ENCODE measurements around the gene SEC61A2. TPM values are rescaled to one million over a fixed set of nuclear protein-coding genes. Genes with fewer than 3 reads are reported as not detected.
"Not testable (repeated sequence)": the region's sequence is repeated elsewhere in the genome, so short reads cannot be mapped to it uniquely, and the experiment has no call there.

Gene SEC61A2
- polyA plus RNA-seq, 4 donors = 13.7 to 24.7 (median 15.1) TPM

- DNase-seq (ENCODE audit: low read depth in 4 of 4, low spot score in 3 of 4) = no peak
Observed at GRCh38 chr10:12158111-12158510, 28.6 kb downstream of the SEC61A2 start.

- DNase-seq (ENCODE audit: low read depth in 4 of 4, low spot score in 3 of 4) = no peak
Observed at GRCh38 chr10:12160664-12161063, 31.2 kb downstream of the SEC61A2 start.

DNA sequence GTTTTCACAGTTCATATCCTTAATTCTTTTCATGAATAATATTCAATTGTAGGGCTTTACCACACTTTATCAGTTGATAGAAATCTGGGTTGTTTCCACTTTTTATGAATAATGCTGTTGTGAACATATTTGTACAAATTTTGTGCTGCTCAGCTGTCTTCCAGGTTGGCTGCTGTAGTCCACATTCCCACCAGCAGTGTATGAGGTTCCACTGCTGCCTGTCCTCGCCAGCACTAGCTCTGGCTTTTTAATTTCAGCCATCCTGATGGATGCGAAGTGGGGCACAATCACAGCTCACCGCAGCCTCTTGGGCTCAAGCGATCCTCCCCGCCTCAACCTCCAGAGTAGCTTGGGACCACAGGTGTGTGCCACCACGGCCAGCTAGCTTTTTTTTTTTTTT is 33.5 kb downstream of the SEC61A2 start:
- no peak for DNase-seq (ENCODE audit: low read depth in 4 of 4, low spot score in 3 of 4)

DNA sequence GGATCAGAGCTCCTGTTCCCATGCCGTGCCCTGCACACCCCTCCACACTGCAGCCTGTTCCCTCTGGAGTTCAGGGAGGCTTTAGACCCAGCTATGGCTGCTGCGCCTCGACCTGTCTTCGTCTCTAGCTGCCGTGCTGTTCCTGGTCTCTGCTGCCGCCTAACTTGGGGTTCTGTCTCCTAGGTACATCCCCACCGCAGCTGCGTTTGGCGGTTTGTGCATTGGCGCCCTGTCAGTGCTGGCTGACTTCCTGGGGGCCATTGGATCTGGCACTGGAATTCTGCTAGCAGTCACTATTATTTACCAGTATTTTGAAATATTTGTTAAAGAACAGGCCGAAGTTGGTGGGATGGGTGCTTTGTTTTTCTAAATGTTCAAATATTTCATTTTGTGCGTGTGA is 34.6 kb downstream of the SEC61A2 start:
- DNase-seq (ENCODE audit: low read depth in 4 of 4, low spot score in 3 of 4) = no peak

DNA sequence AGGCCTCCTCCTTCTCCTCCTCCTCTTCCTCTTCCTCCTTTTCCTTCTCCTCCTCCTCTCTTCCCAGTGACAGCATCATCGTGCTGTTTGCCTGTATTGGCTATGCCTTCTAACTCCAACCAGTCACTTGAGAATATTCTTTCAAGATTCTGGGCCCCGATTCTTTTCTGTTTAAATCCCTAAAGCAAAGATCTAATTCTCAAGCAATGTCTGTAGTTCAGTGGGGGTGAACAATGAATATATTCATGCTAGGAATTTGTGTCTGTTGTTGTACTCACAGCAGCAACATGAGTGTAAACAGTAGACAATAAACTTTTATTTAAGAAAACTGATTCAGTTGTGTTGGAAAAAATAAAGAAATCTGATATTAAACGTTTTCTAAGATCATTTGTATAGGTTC is 35.6 kb downstream of the SEC61A2 start:
- no peak for DNase-seq (ENCODE audit: low read depth in 4 of 4, low spot score in 3 of 4)

GRCh38 chr10:12165999-12166775 is 36.7 kb downstream of the SEC61A2 start:
- no peak for DNase-seq (ENCODE audit: low read depth in 4 of 4, low spot score in 3 of 4)

DNA sequence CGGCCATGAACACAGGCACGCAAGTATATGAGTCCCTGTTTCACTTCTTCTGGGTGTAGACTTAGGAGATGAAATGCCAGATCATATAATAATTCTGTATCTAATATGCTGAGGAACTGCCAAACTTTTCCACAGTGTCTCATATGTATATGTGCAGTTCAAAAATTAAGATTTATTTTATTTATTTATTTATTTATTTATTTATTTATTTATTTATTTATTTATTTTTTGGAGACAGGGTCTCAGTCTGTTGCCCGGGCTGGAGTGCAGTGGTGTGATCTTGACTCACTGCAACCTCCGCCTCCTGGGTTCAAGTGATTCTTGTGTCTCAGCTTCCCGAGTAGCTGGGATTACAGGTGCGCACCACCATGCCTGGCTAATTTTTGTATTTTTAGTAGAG is 42.0 kb downstream of the SEC61A2 start:
- not testable (repeated sequence) for DNase-seq (ENCODE audit: low read depth in 4 of 4, low spot score in 3 of 4)

GRCh38 chr10:12177642-12178041 is 48.2 kb downstream of the SEC61A2 start:
- DNase-seq (ENCODE audit: low read depth in 4 of 4, low spot score in 3 of 4) = no peak

GRCh38 chr10:12179606-12180170 is 50.2 kb downstream of the SEC61A2 start:
- no peak for DNase-seq (ENCODE audit: low read depth in 4 of 4, low spot score in 3 of 4)

- DNase-seq (ENCODE audit: low read depth in 4 of 4, low spot score in 3 of 4) = no peak
Observed at GRCh38 chr10:12180221-12180974, 50.9 kb downstream of the SEC61A2 start.

GRCh38 chr10:12181065-12181775 is 51.7 kb downstream of the SEC61A2 start:
- DNase-seq (ENCODE audit: low read depth in 4 of 4, low spot score in 3 of 4) = no peak

DNA sequence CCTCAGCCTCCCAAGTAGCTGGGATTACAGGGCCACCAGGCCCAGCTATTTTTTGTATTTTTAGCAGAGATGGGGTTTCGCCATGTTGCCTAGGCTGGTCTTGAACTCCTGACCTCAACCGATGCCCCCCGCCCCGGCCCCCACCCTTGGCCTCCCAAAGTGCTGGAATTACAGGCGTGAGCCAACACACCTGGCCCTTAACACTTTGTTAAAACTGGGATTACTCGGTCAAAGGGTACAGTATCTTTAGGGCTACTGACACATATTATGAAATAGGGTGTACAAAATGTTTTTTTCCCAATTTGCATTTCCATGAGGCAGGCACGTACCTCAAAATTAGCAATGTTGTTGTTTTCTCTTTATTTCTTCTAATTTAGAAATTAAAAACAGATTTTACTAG is 54.7 kb downstream of the SEC61A2 start:
- no peak for DNase-seq (ENCODE audit: low read depth in 4 of 4, low spot score in 3 of 4)

- no peak for DNase-seq (ENCODE audit: low read depth in 4 of 4, low spot score in 3 of 4)
Observed at GRCh38 chr10:12186323-12186722, 56.8 kb downstream of the SEC61A2 start.

DNA sequence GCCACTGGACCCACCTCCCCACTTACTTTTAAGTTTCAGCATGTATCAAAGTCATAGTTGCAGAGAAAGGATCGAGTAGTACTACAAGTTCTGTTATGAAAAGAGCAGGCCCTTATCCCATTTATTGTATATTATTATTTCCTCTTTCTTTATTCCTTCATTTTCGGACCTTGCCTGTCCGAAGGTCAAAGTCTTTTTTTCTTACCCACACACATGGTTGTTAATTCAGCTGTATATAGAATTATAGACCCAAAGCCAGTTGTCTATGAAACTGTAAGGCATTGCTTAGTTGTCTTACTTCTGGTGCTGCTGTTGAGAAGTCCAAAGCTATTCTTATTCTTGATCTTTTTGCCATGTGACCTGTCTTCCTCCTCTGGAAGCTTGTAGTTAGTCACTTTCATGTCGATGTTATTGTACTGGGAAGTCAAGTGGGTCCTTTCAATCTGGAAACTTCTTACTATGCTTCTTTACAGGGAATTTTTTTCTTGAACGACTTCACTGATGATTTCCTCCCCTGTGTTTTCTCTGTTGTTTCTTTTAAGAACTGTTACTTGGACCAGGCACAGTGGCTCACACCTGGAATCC is 57.9 kb downstream of the SEC61A2 start:
- no peak for DNase-seq (ENCODE audit: low read depth in 4 of 4, low spot score in 3 of 4)

GRCh38 chr10:12188656-12189055 is 59.2 kb downstream of the SEC61A2 start:
- no peak for DNase-seq (ENCODE audit: low read depth in 4 of 4, low spot score in 3 of 4)

- no peak for DNase-seq (ENCODE audit: low read depth in 4 of 4, low spot score in 3 of 4)
Observed at GRCh38 chr10:12189426-12189825, 59.9 kb downstream of the SEC61A2 start.

DNA sequence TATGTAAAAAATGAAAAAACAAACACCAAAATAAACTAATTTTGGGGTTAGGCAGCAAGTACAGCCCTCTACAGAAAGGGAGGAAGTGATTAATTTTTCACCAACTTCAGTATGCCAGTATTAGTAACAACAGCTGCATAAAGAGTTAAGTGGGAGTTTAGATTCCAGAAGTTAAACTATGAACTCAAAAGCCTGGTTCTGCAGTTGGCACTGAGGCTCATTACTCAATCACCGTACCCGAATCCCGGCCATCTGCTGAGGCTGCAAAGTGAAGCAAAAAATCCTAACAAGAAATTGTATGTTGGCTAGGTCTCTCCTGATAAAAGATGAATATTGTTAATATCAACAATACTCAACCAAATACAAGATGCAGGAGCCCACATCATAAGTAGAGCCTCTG is 62.2 kb downstream of the SEC61A2 start:
- DNase-seq (ENCODE audit: low read depth in 4 of 4, low spot score in 3 of 4) = no peak

DNA sequence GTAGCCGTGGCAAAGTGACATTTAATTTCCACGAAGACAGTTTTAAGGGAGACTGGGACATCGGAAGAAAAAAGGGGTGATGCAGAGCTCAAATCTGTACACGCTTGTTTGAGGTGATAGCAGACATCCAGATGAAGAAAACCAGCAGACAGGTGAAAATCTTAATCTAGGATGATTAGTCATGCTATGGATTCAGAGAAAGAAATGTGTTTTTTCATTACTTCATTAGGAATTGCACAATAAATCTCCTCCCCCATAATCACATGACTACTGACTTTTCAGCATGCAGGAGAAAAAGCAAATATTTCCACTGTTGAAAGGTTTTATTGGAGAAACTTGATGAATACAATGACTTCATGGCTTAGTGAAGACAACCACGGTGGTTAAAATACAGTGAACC is 63.7 kb downstream of the SEC61A2 start:
- no peak for DNase-seq (ENCODE audit: low read depth in 4 of 4, low spot score in 3 of 4)

DNA sequence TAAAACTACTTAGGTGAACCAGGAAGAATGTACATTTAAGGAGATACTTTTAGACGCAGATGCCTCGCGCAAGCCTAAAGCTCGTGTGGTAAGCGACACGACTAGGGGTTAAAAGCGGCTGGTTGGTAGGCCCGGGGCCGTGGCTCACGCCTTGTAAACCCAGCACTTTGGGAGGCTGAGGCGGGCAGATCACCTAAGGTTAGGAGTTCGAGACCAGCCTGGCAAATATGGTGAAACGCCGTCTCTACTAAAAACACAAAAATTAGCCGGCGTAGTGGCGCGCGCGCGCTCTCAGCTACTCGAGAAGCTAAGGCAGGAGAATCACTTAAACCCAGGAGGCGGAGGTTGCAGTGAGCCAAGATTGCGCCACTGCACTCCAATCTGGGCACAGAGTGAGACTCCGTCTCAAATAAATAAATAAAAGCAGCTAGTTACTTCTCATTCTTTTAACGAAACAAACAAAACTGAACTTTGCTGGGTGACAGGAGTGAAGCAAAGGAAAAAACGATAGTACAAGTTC is 65.3 kb downstream of the SEC61A2 start:
- DNase-seq (ENCODE audit: low read depth in 4 of 4, low spot score in 3 of 4) = no peak

DNA sequence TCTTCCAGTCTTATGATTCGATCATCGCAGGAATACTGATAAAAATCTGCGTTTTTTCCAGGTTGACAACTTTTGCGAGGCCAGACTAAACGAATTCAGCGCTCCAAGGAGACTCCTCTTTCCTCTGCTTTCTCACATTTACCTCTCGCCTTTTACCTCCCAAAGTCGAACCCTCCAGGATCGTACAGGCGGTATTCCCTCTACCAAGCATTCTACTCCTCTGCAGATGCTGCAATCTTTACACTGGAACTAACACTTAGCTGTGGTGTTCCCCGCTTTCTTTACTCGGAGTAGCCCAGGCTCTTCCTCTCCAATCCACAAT is 65.8 kb downstream of the SEC61A2 start:
- no peak for DNase-seq (ENCODE audit: low read depth in 4 of 4, low spot score in 3 of 4)
